Esophagus muscularis mucosa (tissue), 3 donors: Measurements from ENCODE around the gene WDFY3.

ENCODE experiments used
- POLR2AphosphoS5 ChIP-seq, 2 donors: sonication (generic); formaldehyde crosslinking; IDR thresholded peaks; one replicate each; pipeline ENCODE4 v1.6.1; 2017; ENCODE audit warnings: antibody characterized with exemption in 2 of 2
- TF ChIP-seq, protein P1 (sequence below), 3 experiments: fragments of 200-600 bp in 2 of 3; fragments of 450-650 bp in 1 of 3; sonication (generic) in 2 of 3; IDR thresholded peaks; one replicate each; pipeline ENCODE4 v1.5.1; 2017 to 2019; ENCODE audit warnings: antibody characterized with exemption in 3 of 3, mild to moderate bottlenecking in 2 of 3, moderate library complexity in 1 of 3

DNA sequence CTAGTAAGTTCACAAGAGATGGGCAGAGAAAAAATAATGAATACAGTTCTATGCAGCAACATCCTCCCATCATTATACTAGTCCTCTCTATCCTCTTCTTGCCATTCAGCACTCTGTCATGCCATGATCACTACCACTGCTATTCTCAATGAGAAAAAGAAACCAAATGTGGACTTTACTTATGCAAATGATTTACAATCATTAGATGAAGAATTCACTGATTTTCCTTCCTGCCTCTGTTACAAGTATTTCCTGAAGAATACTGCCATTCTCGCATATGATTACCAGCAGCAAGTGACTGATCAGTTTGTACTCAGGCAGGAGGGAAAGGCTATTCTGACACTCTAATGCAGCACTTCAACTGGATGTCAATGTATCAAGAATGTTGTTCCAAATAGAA, 50.3 kb downstream of the WDFY3 start:
- TF ChIP-seq, protein P1, sequence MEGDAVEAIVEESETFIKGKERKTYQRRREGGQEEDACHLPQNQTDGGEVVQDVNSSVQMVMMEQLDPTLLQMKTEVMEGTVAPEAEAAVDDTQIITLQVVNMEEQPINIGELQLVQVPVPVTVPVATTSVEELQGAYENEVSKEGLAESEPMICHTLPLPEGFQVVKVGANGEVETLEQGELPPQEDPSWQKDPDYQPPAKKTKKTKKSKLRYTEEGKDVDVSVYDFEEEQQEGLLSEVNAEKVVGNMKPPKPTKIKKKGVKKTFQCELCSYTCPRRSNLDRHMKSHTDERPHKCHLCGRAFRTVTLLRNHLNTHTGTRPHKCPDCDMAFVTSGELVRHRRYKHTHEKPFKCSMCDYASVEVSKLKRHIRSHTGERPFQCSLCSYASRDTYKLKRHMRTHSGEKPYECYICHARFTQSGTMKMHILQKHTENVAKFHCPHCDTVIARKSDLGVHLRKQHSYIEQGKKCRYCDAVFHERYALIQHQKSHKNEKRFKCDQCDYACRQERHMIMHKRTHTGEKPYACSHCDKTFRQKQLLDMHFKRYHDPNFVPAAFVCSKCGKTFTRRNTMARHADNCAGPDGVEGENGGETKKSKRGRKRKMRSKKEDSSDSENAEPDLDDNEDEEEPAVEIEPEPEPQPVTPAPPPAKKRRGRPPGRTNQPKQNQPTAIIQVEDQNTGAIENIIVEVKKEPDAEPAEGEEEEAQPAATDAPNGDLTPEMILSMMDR (IDR thresholded peaks at IDR 0.05) = no peak
- TF ChIP-seq POLR2AphosphoS5 (IDR thresholded peaks at IDR 0.05) = no peak
